K562 (cell line): ENCODE data around the gene BIN1. TPM values are rescaled to one million over a fixed set of nuclear protein-coding genes. Genes with fewer than 3 reads are reported as not detected.

Experiments used
- ATAC-seq: fragments of 200-7000 bp; cut with Tn5 transposase; 3 replicates; pipeline ENCODE4 v1.9.1; 2020; ENCODE audit warnings: moderate library complexity
- BruUV-seq: library from RNA; stranded (reverse); fragments of 400-500 nt; replicated peaks from 2 replicates; lab custom pipeline; 2021; lab: Mats Ljungman, UMichigan
- CTCF ChIA-PET: fragments of 300-600 bp; formaldehyde crosslinking; extraction: SDS; loops from one replicate; lab custom pipeline; 2021; ENCODE audit warnings: low intra/inter-chr PET ratio; lab: Yijun Ruan, JAX
- POLR2A ChIA-PET: fragments of 300-600, 350-650 bp; sonication (Branson Sonifier 250); formaldehyde crosslinking; extraction: SDS; loops from one replicate; lab custom pipeline; 2021; ENCODE audit warnings: antibody characterized with exemption, inconsistent platforms; lab: Yijun Ruan, JAX
- DNase-seq, 4 experiments: peaks; one replicate each; pipeline versions ENCODE4 v3.0.0 to v3.0.0-alpha.2; 2011 to 2018; ENCODE audit warnings: low spot score in 3 of 4, mixed read lengths in 3 of 4; ENCODE audit errors: extremely low read depth in 1 of 4
- FAIRE-seq: peaks from 2 replicates; lab custom pipeline; 2011; peaks lifted over from hg19 to GRCh38; lab: Jason Lieb, UNC
- H2AFZ ChIP-seq: 2 replicates; pipeline ENCODE4 v1.6.0; 2011; ENCODE audit warnings: low read depth, low read length, control low read depth, inconsistent platforms
- H3K27ac ChIP-seq: fragments of 200-600 bp; 3 replicates; pipeline ENCODE4 v1.8.0; 2011; ENCODE audit warnings: low read depth, mild to moderate bottlenecking, control low read depth, inconsistent platforms, low read length, moderate library complexity, mixed read lengths; ENCODE audit errors: extremely low read depth
- H3K27me3 ChIP-seq, 2 experiments: fragments of 300-600 bp in 1 of 2; 2 replicates in 1 of 2; 3 replicates in 1 of 2; pipeline versions ENCODE4 v1.6.0 to v1.8.0; 2011; ENCODE audit warnings: inconsistent platforms in 2 of 2, low read length in 2 of 2, mild to moderate bottlenecking in 1 of 2, mixed read lengths in 1 of 2, moderate library complexity in 1 of 2; ENCODE audit not compliant: control insufficient read depth in 2 of 2, insufficient read depth in 2 of 2
- H3K36me3 ChIP-seq: fragments of 300-600 bp; 3 replicates; pipeline ENCODE4 v1.8.0; 2011; ENCODE audit warnings: mild to moderate bottlenecking, low read length, inconsistent platforms; ENCODE audit not compliant: control insufficient read depth, insufficient read depth
- H3K4me1 ChIP-seq, 2 experiments: fragments of 200-600 bp in 1 of 2; replicated peaks in 1 of 2; 2 replicates in 1 of 2; 3 replicates in 1 of 2; pipeline versions ENCODE4 v1.5.1 to v1.8.0; 2011; ENCODE audit warnings: inconsistent platforms in 2 of 2, low read length in 2 of 2, mild to moderate bottlenecking in 1 of 2, mixed read lengths in 1 of 2, moderate library complexity in 1 of 2; ENCODE audit not compliant: control insufficient read depth in 2 of 2, insufficient read depth in 2 of 2
- H3K4me2 ChIP-seq: 2 replicates; pipeline ENCODE4 v1.6.1; 2011; ENCODE audit warnings: low read length, control low read depth, inconsistent platforms, mixed read lengths; ENCODE audit not compliant: insufficient read depth
- H3K4me3 ChIP-seq: fragments of 200-600 bp; sonication (generic), shearing (Covaris generic); 2 replicates; pipeline ENCODE4 v1.5.1; 2016; ENCODE audit warnings: control low read depth, inconsistent platforms
- H3K79me2 ChIP-seq: fragments of 200-600 bp; 3 replicates; pipeline ENCODE4 v1.8.0; 2011; ENCODE audit warnings: low read length, inconsistent platforms; ENCODE audit not compliant: control insufficient read depth, insufficient read depth
- H3K9ac ChIP-seq, 2 experiments: 2 replicates each; pipeline versions ENCODE4 v1.6.0 to v1.6.1; 2011; ENCODE audit warnings: low read depth in 2 of 2, low read length in 2 of 2, control low read depth in 1 of 2, inconsistent platforms in 1 of 2, mild to moderate bottlenecking in 1 of 2, mixed read lengths in 1 of 2; ENCODE audit not compliant: insufficient read depth in 1 of 2
- H3K9me1 ChIP-seq: one replicate; pipeline ENCODE4 v1.6.0; 2011; ENCODE audit warnings: inconsistent platforms, mild to moderate bottlenecking, low read length, moderate library complexity; ENCODE audit not compliant: control insufficient read depth, insufficient read depth
- H3K9me3 ChIP-seq: replicated peaks from 2 replicates; pipeline ENCODE4 v1.5.1; 2011; ENCODE audit warnings: low read depth, low read length, inconsistent platforms; ENCODE audit not compliant: control insufficient read depth, insufficient read depth
- H4K20me1 ChIP-seq: replicated peaks from 2 replicates; pipeline ENCODE4 v1.6.1; 2011; ENCODE audit warnings: low read length, inconsistent platforms, mixed read lengths; ENCODE audit not compliant: control insufficient read depth, insufficient read depth
- ARID3A ChIP-seq: IDR thresholded peaks from 2 replicates; pipeline ENCODE4 v1.6.1; 2012; ENCODE audit warnings: low read depth, low read length, improper control_type of control experiment, borderline replicate concordance
- ATF1 ChIP-seq, 2 experiments: fragments of 450-650 bp in 1 of 2; IDR thresholded peaks; 2 replicates each; pipeline ENCODE4 v1.6.1; 2016; ENCODE audit warnings: missing compliant biosample characterization in 1 of 2, missing genetic modification characterization in 1 of 2
- CHD2 ChIP-seq: IDR thresholded peaks from 2 replicates; pipeline ENCODE4 v1.6.1; 2011; ENCODE audit warnings: low read depth, low read length
- CHD4 ChIP-seq: fragments of 200-600 bp; sonication (generic); IDR thresholded peaks from 3 replicates; pipeline ENCODE4 v1.6.1; 2012; ENCODE audit warnings: low read depth, mild to moderate bottlenecking, mixed read lengths, low read length, inconsistent platforms; ENCODE audit not compliant: insufficient read depth, insufficient replicate concordance, poor library complexity, severe bottlenecking
- CREB1 ChIP-seq, 2 experiments: sonication (generic) in 1 of 2; formaldehyde crosslinking in 1 of 2; IDR thresholded peaks; 2 replicates each; pipeline versions ENCODE4 v1.6.1 to v1.8.0; 2012 to 2022; ENCODE audit warnings: inconsistent platforms in 1 of 2, mild to moderate bottlenecking in 1 of 2, missing genetic modification reagents in 1 of 2, moderate library complexity in 1 of 2
- ESRRA ChIP-seq: fragments of 450-650 bp; IDR thresholded peaks from 2 replicates; pipeline ENCODE4 v1.6.1; 2014; ENCODE audit warnings: low read depth, mild to moderate bottlenecking, moderate library complexity, borderline replicate concordance
- EWSR1 ChIP-seq: fragments of 450-650 bp; IDR thresholded peaks from 2 replicates; pipeline ENCODE4 v1.6.1; 2018; ENCODE audit warnings: borderline replicate concordance, mild to moderate bottlenecking, low read depth, moderate library complexity; ENCODE audit not compliant: partially characterized antibody
- FOXJ3 ChIP-seq: sonication (generic); formaldehyde crosslinking; IDR thresholded peaks from 2 replicates; pipeline ENCODE4 v1.4.0; 2020; ENCODE audit warnings: mild to moderate bottlenecking, missing genetic modification reagents
- HDAC2 ChIP-seq: fragments of 450-650 bp; IDR thresholded peaks from 2 replicates; pipeline ENCODE4 v1.6.1; 2016; ENCODE audit warnings: mild to moderate bottlenecking
- HDGF ChIP-seq: fragments of 450-650 bp; IDR thresholded peaks from 2 replicates; pipeline ENCODE4 v1.6.1; 2016
- HNRNPH1 ChIP-seq: fragments of 200-400 bp; formaldehyde crosslinking; optimal IDR thresholded peaks from 2 replicates; pipeline ENCODE3; 2017; ENCODE audit warnings: low read depth, mild to moderate bottlenecking, low read length, moderate library complexity
- KLF13 ChIP-seq: fragments of 450-650 bp; IDR thresholded peaks from 2 replicates; pipeline ENCODE4 v1.6.1; 2016; ENCODE audit warnings: missing genetic modification characterization, low read depth, mild to moderate bottlenecking, missing compliant biosample characterization, moderate library complexity, borderline replicate concordance
- MCM3 ChIP-seq: fragments of 450-650 bp; IDR thresholded peaks from 2 replicates; pipeline ENCODE4 v1.6.1; 2016
- PML ChIP-seq: IDR thresholded peaks from 2 replicates; pipeline ENCODE4 v1.6.1; 2012; ENCODE audit warnings: low read length, inconsistent platforms
- SIRT6 ChIP-seq: IDR thresholded peaks from one replicate; pipeline ENCODE4 v1.6.1; 2012; ENCODE audit warnings: low read depth, mild to moderate bottlenecking, control low read depth, inconsistent platforms, low read length, moderate library complexity
- SREBF2 ChIP-seq: sonication (generic); formaldehyde crosslinking; IDR thresholded peaks from 2 replicates; pipeline ENCODE4 v1.4.0; 2020; ENCODE audit warnings: mild to moderate bottlenecking, missing genetic modification reagents
- TBL1XR1 ChIP-seq, 2 experiments: IDR thresholded peaks; 2 replicates each; pipeline ENCODE4 v1.6.1; 2012; ENCODE audit warnings: improper control_type of control experiment in 2 of 2, low read length in 2 of 2, mild to moderate bottlenecking in 1 of 2
- WHSC1 ChIP-seq: IDR thresholded peaks from one replicate; pipeline ENCODE4 v1.6.1; 2012; ENCODE audit warnings: low read length, control low read depth, inconsistent platforms
- ZHX1 ChIP-seq: fragments of 150-350 bp; conservative IDR thresholded peaks from 2 replicates; pipeline ENCODE4 v1.6.1; 2014; ENCODE audit warnings: low read length
- ZNF707 ChIP-seq: fragments of 250-450 bp; sonication (Bioruptor Pico); conservative IDR thresholded peaks from 2 replicates; pipeline ENCODE4 v1.8.0; 2022; ENCODE audit warnings: inconsistent platforms, mild to moderate bottlenecking, moderate library complexity
- WGBS: fragments of 100-300 bp; shearing (Covaris generic); methylation state at CpG from one replicate; pipeline ENCODE4 v1.1.6; 2016; ENCODE audit warnings: low coverage, mixed read lengths; ENCODE audit not compliant: insufficient coverage; ENCODE audit errors: missing lambda C conversion rate; 5-methylcytosine and 5-hydroxymethylcytosine counted together
- in situ Hi-C: fragments of 300-500 bp; cut with MboI; formaldehyde crosslinking; loops from 4 replicates; pipeline ENCODE4 v1.15.0; 2018; ENCODE audit warnings: inconsistent platforms, mixed read lengths
- intact Hi-C: fragments of 100-400 bp; cut with micrococcal nuclease; formaldehyde crosslinking; loops from 2 replicates; pipeline ENCODE4 v1.14.2; 2022
- polyA plus RNA-seq, 8 experiments: library from polyadenylated mRNA; depleted of rRNA in 4 of 8; stranded (reverse) in 5 of 8; unstranded in 3 of 8; fragments of >200 nt; fragmentation: Nextera tagmentation in 2 of 8; fragmentation: Illumina TruSeq in 1 of 8; extraction: Ambion mirVana in 2 of 8; extraction: Trizol in 1 of 8; gene quantifications; 2 replicates each; pipeline versions ENCODE4 v1.2.1 to v1.2.3, GENCODE V29; 2011 to 2014; ENCODE audit warnings: inconsistent platforms in 1 of 8, missing spikeins in 1 of 8
- total RNA-seq, 7 experiments: library from RNA; depleted of rRNA in 6 of 7; stranded (reverse); fragments of >200 nt in 6 of 7; fragmentation: Illumina TruSeq in 2 of 7; extraction: Trizol in 2 of 7; gene quantifications; 2 replicates each; pipeline versions ENCODE4 v1.2.1 to v1.2.3, GENCODE V29; 2011 to 2021; ENCODE audit warnings: low replicate concordance in 1 of 7

Gene BIN1
- total and polyA plus RNA-seq, 9 of the 15 experiments (the other 6 are each of a cell fraction or from before 2014, with no cell fraction given), result 0.04 to 2.8 (median 0.79) TPM; not detected in 1

- no peak for TF ChIP-seq CREB1 (IDR thresholded peaks at IDR 0.05)
- TF ChIP-seq CREB1 (CRISPR knock-in tag; IDR thresholded peaks at IDR 0.05), result no peak
- no peak for TF ChIP-seq ATF1 (CRISPR knock-in tag; IDR thresholded peaks at IDR 0.05)
- no peak for TF ChIP-seq ATF1 (tag; IDR thresholded peaks at IDR 0.05)
- TF ChIP-seq HDAC2, result no peak
- no peak for TF ChIP-seq EWSR1
- TF ChIP-seq ZNF707 (CRISPR knock-in tag), result no peak
- no peak for TF ChIP-seq WHSC1
- no peak for TF ChIP-seq FOXJ3 (CRISPR knock-in tag)
- TF ChIP-seq PML, result no peak
These were observed 40.0 kb downstream of the BIN1 start (continued) for GRCh38 chr2:127066942-127067341.

GRCh38 chr2:127065940-127066318, 41.0 kb downstream of the BIN1 start:
- ChIA-PET CTCF (no interaction called here), POLR2A (no interaction called here)
- Histone ChIP-seq H3K27me3 (no peaks in the 10 kb centered on the region), H4K20me1 (no peaks in the 10 kb centered on the region), H3K9me3 (no peaks in the 10 kb centered on the region), H3K9ac (peak overlapping the region in 1 of 2 experiments; percentile 90; a peak in 2 of 4 replicates), H2AFZ (peak overlapping the region; percentile 95), H3K4me3 (no peak overlapping the region), H3K79me2 (no peaks in the 10 kb centered on the region), H3K4me1 (peaks cover 19 to 55% of the 10 kb centered on the region in 2 experiments), H3K27ac (no peak overlapping the region), H3K4me2 (no peak overlapping the region), H3K36me3 (no peaks in the 10 kb centered on the region), H3K9me1 (no peaks in the 10 kb centered on the region)
- in situ Hi-C loops, result no loop called here
- WGBS, result 76% methylated on average over 3 of the region's 5 CpGs
- no TSS peak for BruUV-seq
- FAIRE-seq (no peak), ATAC-seq (no peak), DNase-seq (no peak)
- intact Hi-C loops, result loop anchor here (5.0 kb wide), 1 partner anchor 106 kb away; no protein-coding TSS in a partner anchor
- no peak for TF ChIP-seq ARID3A
- no peak for TF ChIP-seq HNRNPH1
- TF ChIP-seq CHD4, result no peak
- no peak for TF ChIP-seq TBL1XR1 (IDR thresholded peaks at IDR 0.05; ENCODE audit: low read length in 2 of 2)
- no peak for TF ChIP-seq MCM3
- no peak for TF ChIP-seq SREBF2
- TF ChIP-seq SIRT6, result no peak
- no peak for TF ChIP-seq ESRRA
- no peak for TF ChIP-seq CHD2
- TF ChIP-seq KLF13 (tag), result no peak
- no peak for TF ChIP-seq HDGF
- no peak for TF ChIP-seq ZHX1
